WTC11 (cell line): ENCODE data around the gene GP2. TPM values are rescaled to one million over a fixed set of nuclear protein-coding genes. Genes with fewer than 3 reads are reported as not detected.

Experiments
- ATAC-seq: fragments of 200-7000 bp; cut with Tn5 transposase; 2 replicates; pipeline ENCODE4 v1.10.0; 2021; ENCODE audit warnings: mild to moderate bottlenecking, moderate library complexity
- CTCF ChIA-PET: fragments of 300-600 bp; sonication (Branson Sonifier 250); formaldehyde crosslinking; loops from one replicate; lab custom pipeline; 2021; ENCODE audit warnings: antibody characterized with exemption; lab: Charles Lee
- POLR2A ChIA-PET: fragments of 350-600 bp; sonication (Branson Sonifier 250); formaldehyde crosslinking; loops from one replicate; lab custom pipeline; 2021; ENCODE audit warnings: antibody characterized with exemption; lab: Charles Lee
- DNase-seq: peaks from one replicate; pipeline ENCODE4 v3.0.0; 2021; ENCODE audit warnings: low spot score
- H3K27ac Mint-ChIP-seq: 2 replicates; pipeline ENCODE4 v1.8.0; 2021; ENCODE audit warnings: mixed read lengths
- H3K27me3 Mint-ChIP-seq: 2 replicates; pipeline ENCODE4 v1.8.0; 2021; ENCODE audit warnings: low read depth, mild to moderate bottlenecking, moderate library complexity, mixed read lengths
- H3K36me3 Mint-ChIP-seq: 2 replicates; pipeline ENCODE4 v1.8.0; 2021; ENCODE audit warnings: mixed read lengths
- H3K4me1 Mint-ChIP-seq: 2 replicates; pipeline ENCODE4 v1.8.0; 2022; ENCODE audit warnings: mixed read lengths
- H3K4me3 Mint-ChIP-seq: 2 replicates; pipeline ENCODE4 v1.8.0; 2021; ENCODE audit warnings: mild to moderate bottlenecking, moderate library complexity, mixed read lengths
- H3K9me3 Mint-ChIP-seq: 2 replicates; pipeline ENCODE4 v1.8.0; 2021; ENCODE audit warnings: mixed read lengths
- E2F4 ChIP-seq: sonication (generic); formaldehyde crosslinking; IDR thresholded peaks from 2 replicates; pipeline ENCODE4 v1.8.1; 2022; ENCODE audit warnings: low read depth, mild to moderate bottlenecking, moderate library complexity, missing genetic modification reagents, borderline replicate concordance
- ETV6 ChIP-seq: sonication (generic); formaldehyde crosslinking; IDR thresholded peaks from 2 replicates; pipeline ENCODE4 v1.8.1; 2022; ENCODE audit warnings: mild to moderate bottlenecking, missing genetic modification reagents
- NFATC4 ChIP-seq: fragments of 250-450 bp; sonication (Bioruptor Pico); IDR thresholded peaks from 2 replicates; pipeline ENCODE4 v1.9.0; 2021; ENCODE audit warnings: mild to moderate bottlenecking
- NR1H2 ChIP-seq: sonication (generic); formaldehyde crosslinking; IDR thresholded peaks from 2 replicates; pipeline ENCODE4 v1.9.0; 2021; ENCODE audit warnings: mild to moderate bottlenecking, moderate library complexity, missing genetic modification reagents
- SMAD4 ChIP-seq: sonication (generic); formaldehyde crosslinking; IDR thresholded peaks from 2 replicates; pipeline ENCODE4 v1.8.0; 2022; ENCODE audit warnings: mild to moderate bottlenecking, missing genetic modification reagents
- SOX15 ChIP-seq: fragments of 250-450 bp; sonication (Bioruptor Pico); IDR thresholded peaks from 2 replicates; pipeline ENCODE4 v1.9.0; 2021; ENCODE audit warnings: mild to moderate bottlenecking
- TEAD4 ChIP-seq: sonication (generic); formaldehyde crosslinking; IDR thresholded peaks from 2 replicates; pipeline ENCODE4 v1.8.0; 2022; ENCODE audit warnings: mild to moderate bottlenecking, missing genetic modification reagents
- ZBTB43 ChIP-seq: sonication (generic); formaldehyde crosslinking; IDR thresholded peaks from 2 replicates; pipeline ENCODE4 v1.8.1; 2023; ENCODE audit warnings: mild to moderate bottlenecking, missing genetic modification reagents
- ZNF396 ChIP-seq: fragments of 250-450 bp; sonication (Bioruptor Pico); IDR thresholded peaks from 2 replicates; pipeline ENCODE4 v1.8.0; 2021; ENCODE audit warnings: mild to moderate bottlenecking, moderate library complexity, borderline replicate concordance
- ZNF512 ChIP-seq: sonication (generic); formaldehyde crosslinking; IDR thresholded peaks from 2 replicates; pipeline ENCODE4 v1.8.1; 2022; ENCODE audit warnings: missing genetic modification reagents, borderline replicate concordance
- ZNF671 ChIP-seq: fragments of 250-450 bp; sonication (Bioruptor Pico); IDR thresholded peaks from 2 replicates; pipeline ENCODE4 v1.8.0; 2021; ENCODE audit warnings: mild to moderate bottlenecking
- total RNA-seq: library from RNA; stranded (reverse); gene quantifications from 3 replicates; pipeline ENCODE4 v1.2.3, GENCODE V29; 2021
- TF ChIP-seq, protein P1 (sequence below): fragments of 250-450 bp; sonication (Bioruptor Pico); IDR thresholded peaks from 2 replicates; pipeline ENCODE4 v1.9.0; 2021; ENCODE audit warnings: moderate library complexity, mild to moderate bottlenecking, inconsistent platforms, borderline replicate concordance
- TF ChIP-seq, protein P2 (sequence below): fragments of 200-600 bp; IDR thresholded peaks from 2 replicates; pipeline ENCODE4 v1.8.0; 2022; ENCODE audit warnings: antibody characterized with exemption
- TF ChIP-seq, protein P3 (sequence below): sonication (generic); formaldehyde crosslinking; IDR thresholded peaks from 2 replicates; pipeline ENCODE4 v1.8.1; 2023; ENCODE audit warnings: mild to moderate bottlenecking, missing genetic modification reagents, moderate library complexity
- TF ChIP-seq, protein P4 (sequence below): sonication (generic); formaldehyde crosslinking; IDR thresholded peaks from 2 replicates; pipeline ENCODE4 v1.8.1; 2022; ENCODE audit warnings: mild to moderate bottlenecking, missing genetic modification reagents, moderate library complexity, borderline replicate concordance
- TF ChIP-seq, protein P5 (sequence below): fragments of 250-450 bp; sonication (Bioruptor Pico); IDR thresholded peaks from 2 replicates; pipeline ENCODE4 v1.9.0; 2021; ENCODE audit warnings: mild to moderate bottlenecking

Gene GP2
- total RNA-seq, 1 experiment from 2014 or later: 6.6 TPM

GRCh38 chr16:20302389-20302788 lies 24.9 kb downstream of the GP2 start (continued):
- no peak for TF ChIP-seq ZNF512
- TF ChIP-seq SOX15 (CRISPR knock-in tag): no peak

GRCh38 chr16:20301840-20302239 lies 25.5 kb downstream of the GP2 start:
- DNase-seq: no peak
- TF ChIP-seq, protein P1, sequence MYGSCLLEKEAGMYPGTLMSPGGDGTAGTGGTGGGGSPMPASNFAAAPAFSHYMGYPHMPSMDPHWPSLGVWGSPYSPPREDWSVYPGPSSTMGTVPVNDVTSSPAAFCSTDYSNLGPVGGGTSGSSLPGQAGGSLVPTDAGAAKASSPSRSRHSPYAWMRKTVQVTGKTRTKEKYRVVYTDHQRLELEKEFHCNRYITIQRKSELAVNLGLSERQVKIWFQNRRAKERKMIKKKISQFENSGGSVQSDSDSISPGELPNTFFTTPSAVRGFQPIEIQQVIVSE (CRISPR knock-in tag): no peak
- no peak for TF ChIP-seq TEAD4 (CRISPR knock-in tag)
- Mint-ChIP-seq H3K9me3 (no peaks in the 10 kb centered on the region; the same call in 1 of the 2 replicates), H3K4me1 (0 out of 2 replicates have a peak, but pooled peaks cover 3% of the 10 kb centered on the region), H3K36me3 (no peaks in the 10 kb centered on the region), H3K27ac (no peak overlapping the region), H3K27me3 (no peaks in the 10 kb centered on the region), H3K4me3 (no peak overlapping the region)
- POLR2A ChIA-PET: interaction anchor here (0.6 kb wide), 1 partner anchor 28 kb away, joined by 3 read pairs; no protein-coding TSS in a partner anchor
- ATAC-seq: no peak
- CTCF ChIA-PET: interaction anchor here (0.8 to 5.3 kb wide), 7 partner anchors 12 to 394 kb away, joined by 3 to 215 read pairs (median 4); no protein-coding TSS in a partner anchor

GRCh38 chr16:20300312-20301097 lies 26.8 kb downstream of the GP2 start:
- TF ChIP-seq ZNF671 (CRISPR knock-in tag): no peak
- TF ChIP-seq, protein P2, sequence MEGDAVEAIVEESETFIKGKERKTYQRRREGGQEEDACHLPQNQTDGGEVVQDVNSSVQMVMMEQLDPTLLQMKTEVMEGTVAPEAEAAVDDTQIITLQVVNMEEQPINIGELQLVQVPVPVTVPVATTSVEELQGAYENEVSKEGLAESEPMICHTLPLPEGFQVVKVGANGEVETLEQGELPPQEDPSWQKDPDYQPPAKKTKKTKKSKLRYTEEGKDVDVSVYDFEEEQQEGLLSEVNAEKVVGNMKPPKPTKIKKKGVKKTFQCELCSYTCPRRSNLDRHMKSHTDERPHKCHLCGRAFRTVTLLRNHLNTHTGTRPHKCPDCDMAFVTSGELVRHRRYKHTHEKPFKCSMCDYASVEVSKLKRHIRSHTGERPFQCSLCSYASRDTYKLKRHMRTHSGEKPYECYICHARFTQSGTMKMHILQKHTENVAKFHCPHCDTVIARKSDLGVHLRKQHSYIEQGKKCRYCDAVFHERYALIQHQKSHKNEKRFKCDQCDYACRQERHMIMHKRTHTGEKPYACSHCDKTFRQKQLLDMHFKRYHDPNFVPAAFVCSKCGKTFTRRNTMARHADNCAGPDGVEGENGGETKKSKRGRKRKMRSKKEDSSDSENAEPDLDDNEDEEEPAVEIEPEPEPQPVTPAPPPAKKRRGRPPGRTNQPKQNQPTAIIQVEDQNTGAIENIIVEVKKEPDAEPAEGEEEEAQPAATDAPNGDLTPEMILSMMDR: peak; percentile 66
- POLR2A ChIA-PET: interaction anchor here (0.8 to 1.3 kb wide), 3 partner anchors 83 to 393 kb away, joined by 3 to 7 read pairs (median 3); no protein-coding TSS in a partner anchor
- H3K9me3 Mint-ChIP-seq: no peaks in the 10 kb centered on the region; the same call in 1 of the 2 replicates
- H3K4me1 Mint-ChIP-seq: 0 out of 2 replicates have a peak, but pooled peaks cover 3% of the 10 kb centered on the region
- ATAC-seq (peak; percentile 97), DNase-seq (peak; percentile 64)
- H3K4me3 Mint-ChIP-seq: no peak overlapping the region
- CTCF ChIA-PET: interaction anchor here (0.5 to 5.3 kb wide), 102 partner anchors 9 to 985 kb away, joined by 3 to 215 read pairs (median 4); no protein-coding TSS in a partner anchor
- H3K36me3 Mint-ChIP-seq: no peaks in the 10 kb centered on the region
- no peaks in the 10 kb centered on the region for H3K27me3 Mint-ChIP-seq
- H3K27ac Mint-ChIP-seq: no peak overlapping the region

DNA sequence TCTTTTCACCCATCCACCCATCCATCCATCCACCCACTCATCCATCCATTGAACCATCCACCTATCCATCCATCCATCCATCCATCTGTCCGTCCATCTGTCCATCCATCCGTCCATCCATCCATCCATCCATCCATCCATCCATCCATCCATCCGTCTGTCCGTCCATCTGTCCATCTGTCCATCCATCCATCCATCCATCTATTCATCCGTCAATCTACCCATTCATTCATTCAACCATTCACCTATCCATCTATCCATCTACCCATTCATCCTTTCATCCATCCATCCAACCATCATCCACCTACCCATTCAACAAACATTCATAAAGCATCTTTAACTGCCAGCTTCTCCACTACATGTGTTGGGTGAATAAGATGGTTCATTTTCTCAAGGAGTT lies 28.9 kb downstream of the GP2 start:
- H3K27me3 Mint-ChIP-seq: no peaks in the 10 kb centered on the region
- ATAC-seq (no peak), DNase-seq (no peak)
- H3K4me1 Mint-ChIP-seq: peaks cover 13% of the 10 kb centered on the region
- no peak overlapping the region for H3K4me3 Mint-ChIP-seq
- no peak overlapping the region for H3K27ac Mint-ChIP-seq
- no peaks in the 10 kb centered on the region; the same call in 1 of the 2 replicates for H3K9me3 Mint-ChIP-seq
- no peaks in the 10 kb centered on the region for H3K36me3 Mint-ChIP-seq
- CTCF ChIA-PET: interaction anchor here (1.3 to 5.3 kb wide), 3 partner anchors 317 to 391 kb away, joined by 3 to 215 read pairs (median 30); no protein-coding TSS in a partner anchor
- POLR2A ChIA-PET: no interaction called here
- TF ChIP-seq SOX15 (CRISPR knock-in tag): no peak
- no peak for TF ChIP-seq ZNF396
- TF ChIP-seq, protein P3, sequence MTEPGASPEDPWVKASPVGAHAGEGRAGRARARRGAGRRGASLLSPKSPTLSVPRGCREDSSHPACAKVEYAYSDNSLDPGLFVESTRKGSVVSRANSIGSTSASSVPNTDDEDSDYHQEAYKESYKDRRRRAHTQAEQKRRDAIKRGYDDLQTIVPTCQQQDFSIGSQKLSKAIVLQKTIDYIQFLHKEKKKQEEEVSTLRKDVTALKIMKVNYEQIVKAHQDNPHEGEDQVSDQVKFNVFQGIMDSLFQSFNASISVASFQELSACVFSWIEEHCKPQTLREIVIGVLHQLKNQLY (CRISPR knock-in tag): no peak
- TF ChIP-seq NR1H2: no peak
- TF ChIP-seq, protein P4, sequence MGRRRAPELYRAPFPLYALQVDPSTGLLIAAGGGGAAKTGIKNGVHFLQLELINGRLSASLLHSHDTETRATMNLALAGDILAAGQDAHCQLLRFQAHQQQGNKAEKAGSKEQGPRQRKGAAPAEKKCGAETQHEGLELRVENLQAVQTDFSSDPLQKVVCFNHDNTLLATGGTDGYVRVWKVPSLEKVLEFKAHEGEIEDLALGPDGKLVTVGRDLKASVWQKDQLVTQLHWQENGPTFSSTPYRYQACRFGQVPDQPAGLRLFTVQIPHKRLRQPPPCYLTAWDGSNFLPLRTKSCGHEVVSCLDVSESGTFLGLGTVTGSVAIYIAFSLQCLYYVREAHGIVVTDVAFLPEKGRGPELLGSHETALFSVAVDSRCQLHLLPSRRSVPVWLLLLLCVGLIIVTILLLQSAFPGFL: no peak
- no peak for TF ChIP-seq SMAD4 (CRISPR knock-in tag)
- no peak for TF ChIP-seq NFATC4 (CRISPR knock-in tag)
- no peak for TF ChIP-seq ZBTB43
- TF ChIP-seq, protein P5, sequence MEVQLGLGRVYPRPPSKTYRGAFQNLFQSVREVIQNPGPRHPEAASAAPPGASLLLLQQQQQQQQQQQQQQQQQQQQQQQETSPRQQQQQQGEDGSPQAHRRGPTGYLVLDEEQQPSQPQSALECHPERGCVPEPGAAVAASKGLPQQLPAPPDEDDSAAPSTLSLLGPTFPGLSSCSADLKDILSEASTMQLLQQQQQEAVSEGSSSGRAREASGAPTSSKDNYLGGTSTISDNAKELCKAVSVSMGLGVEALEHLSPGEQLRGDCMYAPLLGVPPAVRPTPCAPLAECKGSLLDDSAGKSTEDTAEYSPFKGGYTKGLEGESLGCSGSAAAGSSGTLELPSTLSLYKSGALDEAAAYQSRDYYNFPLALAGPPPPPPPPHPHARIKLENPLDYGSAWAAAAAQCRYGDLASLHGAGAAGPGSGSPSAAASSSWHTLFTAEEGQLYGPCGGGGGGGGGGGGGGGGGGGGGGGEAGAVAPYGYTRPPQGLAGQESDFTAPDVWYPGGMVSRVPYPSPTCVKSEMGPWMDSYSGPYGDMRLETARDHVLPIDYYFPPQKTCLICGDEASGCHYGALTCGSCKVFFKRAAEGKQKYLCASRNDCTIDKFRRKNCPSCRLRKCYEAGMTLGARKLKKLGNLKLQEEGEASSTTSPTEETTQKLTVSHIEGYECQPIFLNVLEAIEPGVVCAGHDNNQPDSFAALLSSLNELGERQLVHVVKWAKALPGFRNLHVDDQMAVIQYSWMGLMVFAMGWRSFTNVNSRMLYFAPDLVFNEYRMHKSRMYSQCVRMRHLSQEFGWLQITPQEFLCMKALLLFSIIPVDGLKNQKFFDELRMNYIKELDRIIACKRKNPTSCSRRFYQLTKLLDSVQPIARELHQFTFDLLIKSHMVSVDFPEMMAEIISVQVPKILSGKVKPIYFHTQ (CRISPR knock-in tag): no peak
- TF ChIP-seq ETV6 (CRISPR knock-in tag): no peak
- no peak for TF ChIP-seq E2F4 (CRISPR knock-in tag)
